Astrocyte (in vitro differentiated cells and primary cell): ENCODE results near the gene SCRN2. TPM values are rescaled to one million over a fixed set of nuclear protein-coding genes. Genes with fewer than 3 reads are reported as not detected.

Experiments used
- DNase-seq: peaks from one replicate; pipeline ENCODE4 v3.0.0-alpha.2; 2010; ENCODE audit warnings: low read depth
- FAIRE-seq: peaks from 2 replicates; lab custom pipeline; 2011; peaks lifted over from hg19 to GRCh38; lab: Jason Lieb, UNC
- H2AFZ ChIP-seq: 2 replicates; pipeline ENCODE4 v1.6.0; 2012; ENCODE audit warnings: low read depth, low read length, inconsistent platforms
- H3K27ac ChIP-seq: 2 replicates; pipeline ENCODE4 v1.5.1; 2011; ENCODE audit warnings: low read depth, low read length, inconsistent platforms
- H3K27me3 ChIP-seq: 2 replicates; pipeline ENCODE4 v1.6.0; 2011; ENCODE audit warnings: low read length, inconsistent platforms; ENCODE audit not compliant: insufficient read depth
- H3K36me3 ChIP-seq: 2 replicates; pipeline ENCODE4 v1.5.1; 2011; ENCODE audit warnings: low read length, inconsistent platforms; ENCODE audit not compliant: insufficient read depth
- H3K4me1 ChIP-seq: 2 replicates; pipeline ENCODE4 v1.5.1; 2011; ENCODE audit warnings: low read length, inconsistent platforms; ENCODE audit not compliant: insufficient read depth
- H3K4me2 ChIP-seq: 2 replicates; pipeline ENCODE4 v1.6.0; 2012; ENCODE audit warnings: low read length, inconsistent platforms
- H3K4me3 ChIP-seq: 2 replicates; pipeline ENCODE4 v1.5.1; 2011; ENCODE audit warnings: low read depth, mild to moderate bottlenecking, low read length, inconsistent platforms; ENCODE audit not compliant: insufficient read depth
- H3K79me2 ChIP-seq: 2 replicates; pipeline ENCODE4 v1.6.0; 2012; ENCODE audit warnings: mild to moderate bottlenecking, low read length, inconsistent platforms; ENCODE audit not compliant: insufficient read depth
- H3K9ac ChIP-seq: 2 replicates; pipeline ENCODE4 v1.6.0; 2012; ENCODE audit warnings: mild to moderate bottlenecking, low read length, inconsistent platforms
- H3K9me3 ChIP-seq: 2 replicates; pipeline ENCODE4 v1.5.1; 2012; ENCODE audit warnings: low read depth, mild to moderate bottlenecking, low read length, inconsistent platforms; ENCODE audit not compliant: insufficient read depth
- H4K20me1 ChIP-seq: 2 replicates; pipeline ENCODE4 v1.6.0; 2012; ENCODE audit warnings: low read length, inconsistent platforms; ENCODE audit not compliant: insufficient read depth
- H3K27ac Mint-ChIP-seq: one replicate; pipeline ENCODE4 v1.8.0; 2021; ENCODE audit warnings: mild to moderate bottlenecking, mixed read lengths; ENCODE audit not compliant: unreplicated experiment
- H3K27me3 Mint-ChIP-seq: one replicate; pipeline ENCODE4 v1.8.0; 2021; ENCODE audit warnings: low read depth, mixed read lengths; ENCODE audit not compliant: unreplicated experiment
- H3K36me3 Mint-ChIP-seq: one replicate; pipeline ENCODE4 v1.8.0; 2021; ENCODE audit warnings: low read depth, mixed read lengths; ENCODE audit not compliant: unreplicated experiment
- H3K4me1 Mint-ChIP-seq: one replicate; pipeline ENCODE4 v1.8.0; 2021; ENCODE audit warnings: low read depth, mixed read lengths; ENCODE audit not compliant: unreplicated experiment
- H3K4me3 Mint-ChIP-seq: one replicate; pipeline ENCODE4 v1.8.0; 2021; ENCODE audit warnings: mild to moderate bottlenecking, moderate library complexity, mixed read lengths; ENCODE audit not compliant: unreplicated experiment
- H3K9me3 Mint-ChIP-seq: one replicate; pipeline ENCODE4 v1.8.0; 2021; ENCODE audit warnings: mild to moderate bottlenecking, mixed read lengths; ENCODE audit not compliant: unreplicated experiment
- EZH2 ChIP-seq: IDR thresholded peaks from 2 replicates; pipeline ENCODE4 v1.6.1; 2012; ENCODE audit warnings: mild to moderate bottlenecking, low read length, inconsistent platforms; ENCODE audit not compliant: insufficient read depth
- total RNA-seq: library from RNA; stranded (reverse); gene quantifications from 2 replicates; pipeline ENCODE4 v1.2.1, GENCODE V29; 2021
- TF ChIP-seq, protein P1 (sequence below): IDR thresholded peaks from 2 replicates; pipeline ENCODE4 v1.5.1; 2011; ENCODE audit warnings: low read depth, mild to moderate bottlenecking, inconsistent platforms, low read length, moderate library complexity; ENCODE audit not compliant: insufficient read depth

Gene SCRN2
- total RNA-seq, 1 donor from 2014 or later: 17.5 TPM

DNA sequence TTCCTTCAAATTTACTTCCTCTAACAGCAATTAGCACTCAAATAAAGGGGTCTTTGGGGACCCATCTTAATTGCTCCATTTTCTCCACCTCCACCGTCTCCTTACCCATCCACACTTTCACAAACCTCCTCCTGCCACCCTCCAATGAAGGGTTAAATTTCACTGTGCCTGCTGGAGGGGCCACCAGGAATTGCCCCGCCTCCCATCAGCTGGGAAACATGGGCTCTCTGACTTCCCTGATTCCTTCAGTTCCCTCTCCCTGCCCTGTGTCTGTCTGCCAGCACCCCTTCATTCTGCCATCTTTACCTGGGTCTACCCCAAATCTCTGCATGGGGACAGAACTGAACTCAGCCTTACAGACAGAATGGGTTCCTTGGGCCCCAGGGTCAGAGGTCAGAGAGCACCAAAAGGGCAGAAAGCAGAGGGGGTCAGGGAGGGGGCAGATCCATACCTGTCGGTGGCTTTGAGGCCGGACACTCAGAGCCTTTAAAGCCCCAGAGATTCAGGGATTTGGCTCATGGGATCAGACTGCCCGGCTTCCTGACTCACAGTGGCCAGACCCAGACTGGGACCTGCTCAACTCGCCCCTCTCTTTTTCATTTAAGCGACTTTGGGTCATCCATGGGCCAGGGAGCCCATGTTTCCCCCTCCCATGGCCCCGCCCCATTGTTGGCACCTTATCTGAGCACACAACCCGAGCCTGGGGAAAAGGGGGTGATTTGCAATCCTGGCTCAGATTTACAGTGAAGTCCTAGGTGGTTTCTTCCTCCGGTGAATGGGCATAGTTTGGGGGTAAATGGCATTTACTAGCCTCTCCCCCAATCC, 37.3 kb upstream of the SCRN2 start:
- no peaks in the 10 kb centered on the region for H3K36me3 Mint-ChIP-seq
- peak overlapping the region; percentile 86 for H3K27ac Mint-ChIP-seq
- no peak overlapping the region for H3K4me3 Mint-ChIP-seq
- peaks cover 15% of the 10 kb centered on the region for H3K4me1 ChIP-seq
- H3K4me3 ChIP-seq: no peak overlapping the region
- FAIRE-seq (no peak), DNase-seq (no peak)
- H2AFZ ChIP-seq: no peak overlapping the region
- no peaks in the 10 kb centered on the region for H4K20me1 ChIP-seq
- peak overlapping the region; percentile 65 for H3K4me2 ChIP-seq
- no peaks in the 10 kb centered on the region for H3K9me3 Mint-ChIP-seq
- no peaks in the 10 kb centered on the region for H3K79me2 ChIP-seq
- peaks cover 18% of the 10 kb centered on the region for H3K4me1 Mint-ChIP-seq
- H3K9me3 ChIP-seq: no peaks in the 10 kb centered on the region
- H3K27me3 ChIP-seq: peaks cover 16% of the 10 kb centered on the region
- no peak overlapping the region for H3K27ac ChIP-seq
- H3K36me3 ChIP-seq: no peaks in the 10 kb centered on the region
- H3K9ac ChIP-seq: no peak overlapping the region
- peaks cover 18% of the 10 kb centered on the region for H3K27me3 Mint-ChIP-seq
- TF ChIP-seq, protein P1, sequence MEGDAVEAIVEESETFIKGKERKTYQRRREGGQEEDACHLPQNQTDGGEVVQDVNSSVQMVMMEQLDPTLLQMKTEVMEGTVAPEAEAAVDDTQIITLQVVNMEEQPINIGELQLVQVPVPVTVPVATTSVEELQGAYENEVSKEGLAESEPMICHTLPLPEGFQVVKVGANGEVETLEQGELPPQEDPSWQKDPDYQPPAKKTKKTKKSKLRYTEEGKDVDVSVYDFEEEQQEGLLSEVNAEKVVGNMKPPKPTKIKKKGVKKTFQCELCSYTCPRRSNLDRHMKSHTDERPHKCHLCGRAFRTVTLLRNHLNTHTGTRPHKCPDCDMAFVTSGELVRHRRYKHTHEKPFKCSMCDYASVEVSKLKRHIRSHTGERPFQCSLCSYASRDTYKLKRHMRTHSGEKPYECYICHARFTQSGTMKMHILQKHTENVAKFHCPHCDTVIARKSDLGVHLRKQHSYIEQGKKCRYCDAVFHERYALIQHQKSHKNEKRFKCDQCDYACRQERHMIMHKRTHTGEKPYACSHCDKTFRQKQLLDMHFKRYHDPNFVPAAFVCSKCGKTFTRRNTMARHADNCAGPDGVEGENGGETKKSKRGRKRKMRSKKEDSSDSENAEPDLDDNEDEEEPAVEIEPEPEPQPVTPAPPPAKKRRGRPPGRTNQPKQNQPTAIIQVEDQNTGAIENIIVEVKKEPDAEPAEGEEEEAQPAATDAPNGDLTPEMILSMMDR: no peak
- no peak for TF ChIP-seq EZH2

DNA sequence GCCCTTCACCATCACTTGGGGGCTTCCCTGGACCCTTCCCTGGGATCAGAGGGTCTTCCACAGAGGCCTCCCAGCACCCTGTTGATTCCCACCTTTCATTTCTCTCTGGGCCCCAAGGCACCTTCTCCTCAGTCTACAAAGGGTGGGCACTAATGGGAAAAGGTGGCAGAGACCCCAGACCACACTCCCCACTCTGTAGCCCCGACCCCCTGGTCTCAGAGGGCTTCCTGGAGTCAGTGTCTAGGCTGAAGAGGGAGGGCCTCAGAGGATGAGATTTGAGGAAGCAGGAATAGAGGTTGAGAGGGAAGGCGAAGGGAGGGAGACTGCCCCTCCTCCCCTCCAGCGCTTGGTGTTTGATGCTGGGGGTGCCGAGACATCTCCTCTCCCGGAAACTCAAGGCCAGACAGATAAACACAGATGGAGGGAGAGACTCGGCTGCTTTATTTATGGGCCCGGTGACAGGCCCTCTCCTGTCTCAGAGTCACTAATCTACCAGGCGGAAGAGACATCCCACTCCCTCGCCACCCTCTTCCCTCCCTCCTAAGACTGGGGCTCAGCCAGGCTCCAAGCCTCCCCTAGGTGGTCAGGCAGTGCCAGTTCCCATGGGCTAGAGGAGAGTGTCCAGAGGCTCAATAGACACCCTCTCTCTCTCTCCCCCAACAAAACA, 36.4 kb upstream of the SCRN2 start:
- no peaks in the 10 kb centered on the region for H3K36me3 ChIP-seq
- H3K9me3 Mint-ChIP-seq: no peaks in the 10 kb centered on the region
- no peak for FAIRE-seq
- no peaks in the 10 kb centered on the region for H3K36me3 Mint-ChIP-seq
- H3K4me3 Mint-ChIP-seq: no peak overlapping the region
- H3K27ac Mint-ChIP-seq: no peak overlapping the region
- peaks cover 21% of the 10 kb centered on the region for H3K4me1 Mint-ChIP-seq
- no peak overlapping the region for H3K4me2 ChIP-seq
- H3K4me1 ChIP-seq: peaks cover 18% of the 10 kb centered on the region
- H3K27me3 ChIP-seq: peaks cover 20% of the 10 kb centered on the region
- no peak overlapping the region for H3K27ac ChIP-seq
- peaks cover 14% of the 10 kb centered on the region for H3K27me3 Mint-ChIP-seq
- no peak for DNase-seq
- no peak overlapping the region for H3K9ac ChIP-seq
- no peaks in the 10 kb centered on the region for H4K20me1 ChIP-seq
- no peak overlapping the region for H2AFZ ChIP-seq
- H3K79me2 ChIP-seq: no peaks in the 10 kb centered on the region
- TF ChIP-seq, protein P1: no peak
- TF ChIP-seq EZH2: no peak
- H3K9me3 ChIP-seq: no peaks in the 10 kb centered on the region
- H3K4me3 ChIP-seq: no peak overlapping the region
